NCI-H2107 treated with DMSO at 0.1 percent for 48 hours (cell line): ENCODE results near the gene RAB3A.

ENCODE experiments used
- DNase-seq: peaks from one replicate; lab custom pipeline; 2025; ENCODE audit not compliant: unreplicated experiment; lab: John Stamatoyannopoulos, UW

Gene RAB3A

GRCh38 chr19:18203863-18204393 is at the start of gene RAB3A:
Gene RAB3A, minus strand, starts transcription at chr19:18204042. Its CDS starts 1,302 bp downstream, at chr19:18202740.
- peak; percentile 97 for DNase-seq

GRCh38 chr19:18253130-18253529 is 49.3 kb upstream of the RAB3A start:
- no peak for DNase-seq

- no peak for DNase-seq
Measured at GRCh38 chr19:18252370-18252717, 48.5 kb upstream of the RAB3A start.

- peak; percentile 29 for DNase-seq
Measured at GRCh38 chr19:18251587-18252369, 47.9 kb upstream of the RAB3A start.

GRCh38 chr19:18249834-18250233 is 46.0 kb upstream of the RAB3A start:
- no peak for DNase-seq

GRCh38 chr19:18245297-18245696 is 41.5 kb upstream of the RAB3A start:
- no peak for DNase-seq

- DNase-seq = no peak
Measured at GRCh38 chr19:18239303-18239702, 35.5 kb upstream of the RAB3A start.

- no peak for DNase-seq
Measured at GRCh38 chr19:18234194-18234593, 30.4 kb upstream of the RAB3A start.

- DNase-seq = no peak
Measured at GRCh38 chr19:18233224-18233825, 29.5 kb upstream of the RAB3A start.

- DNase-seq = no peak
Measured at GRCh38 chr19:18232540-18233223, 28.8 kb upstream of the RAB3A start.

- no peak for DNase-seq
Measured at GRCh38 chr19:18231775-18232174, 27.9 kb upstream of the RAB3A start.

- DNase-seq = no peak
Measured at GRCh38 chr19:18230941-18231734, 27.3 kb upstream of the RAB3A start.

- no peak for DNase-seq
Measured at GRCh38 chr19:18229915-18230314, 26.1 kb upstream of the RAB3A start.

- DNase-seq = no peak
Measured at GRCh38 chr19:18229474-18229873, 25.6 kb upstream of the RAB3A start.

- DNase-seq = no peak
Measured at GRCh38 chr19:18227781-18228271, 24.0 kb upstream of the RAB3A start.

- no peak for DNase-seq
Measured at GRCh38 chr19:18226956-18227780, 23.3 kb upstream of the RAB3A start.

GRCh38 chr19:18225702-18226468 is 22.0 kb upstream of the RAB3A start, which contains the start of gene PDE4C:
Gene PDE4C, minus strand, starts transcription at chr19:18226438. Its CDS starts 23 bp downstream, at chr19:18226415.
- no peak for DNase-seq

GRCh38 chr19:18225355-18225701 is 21.5 kb upstream of the RAB3A start:
- no peak for DNase-seq
